ENCODE results near the gene FNDC3B. TPM values are rescaled to one million over a fixed set of nuclear protein-coding genes. Genes with fewer than 3 reads are reported as not detected.

FNDC3B gene
- total and polyA plus RNA-seq, 2 of the 8 experiments (the other 6 are each of a cell fraction or from before 2014, with no cell fraction given), result 14.1 to 44.4 TPM

- no peak for TF ChIP-seq USF2 (IDR thresholded peaks at IDR 0.05; ENCODE audit: low read length)
- no peak for TF ChIP-seq CBX5 (IDR thresholded peaks at IDR 0.05; ENCODE audit: low read depth, low read length)
- TF ChIP-seq CTCF (IDR thresholded peaks at IDR 0.05; ENCODE audit: control extremely low read depth in 1 of 3, insufficient read depth in 1 of 3, low read depth in 1 of 3, low read length in 3 of 3), result no peak
- TF ChIP-seq EGR1 (IDR thresholded peaks at IDR 0.05; ENCODE audit: borderline replicate concordance, low read depth, low read length), result no peak
- TF ChIP-seq RFX5 (IDR thresholded peaks at IDR 0.05; ENCODE audit: borderline replicate concordance, low read depth, low read length), result no peak
These were observed 7.4 kb upstream of the FNDC3B start (continued) for GRCh38 chr3:172031996-172032395.
